KMS-11 (cell line): ENCODE data around the gene COX7A1.

Experiments
- H2AFZ ChIP-seq: fragments of 200-600 bp; sonication (generic); 2 replicates; pipeline ENCODE4 v1.6.1; 2016; ENCODE audit warnings: antibody characterized with exemption, mixed run types, low read depth
- H3K27ac ChIP-seq: fragments of 200-600 bp; sonication (generic); 2 replicates; pipeline ENCODE4 v1.6.1; 2016; ENCODE audit warnings: mild to moderate bottlenecking, mixed run types
- H3K27me3 ChIP-seq: fragments of 200-600 bp; sonication (generic); 2 replicates; pipeline ENCODE4 v1.6.1; 2017; ENCODE audit warnings: mild to moderate bottlenecking, low read depth, mixed run types, moderate library complexity; ENCODE audit not compliant: insufficient read depth
- H3K36me3 ChIP-seq: fragments of 200-600 bp; sonication (generic); 2 replicates; pipeline ENCODE4 v1.6.1; 2017; ENCODE audit warnings: mild to moderate bottlenecking, mixed run types; ENCODE audit not compliant: insufficient read depth
- H3K4me1 ChIP-seq: fragments of 200-600 bp; sonication (generic); 2 replicates; pipeline ENCODE4 v1.6.1; 2016; ENCODE audit warnings: mild to moderate bottlenecking, low read depth, mixed run types; ENCODE audit not compliant: poor library complexity, severe bottlenecking
- H3K4me2 ChIP-seq: fragments of 200-600 bp; sonication (generic); 2 replicates; pipeline ENCODE4 v1.7.0; 2016; ENCODE audit warnings: mild to moderate bottlenecking, mixed run types
- H3K4me3 ChIP-seq: fragments of 200-600 bp; sonication (generic); IDR thresholded peaks from 2 replicates; pipeline ENCODE4 v1.6.1; 2017; ENCODE audit warnings: low read depth, low read length, mixed read lengths; ENCODE audit not compliant: insufficient read depth
- H3K79me2 ChIP-seq: fragments of 200-600 bp; sonication (generic); 2 replicates; pipeline ENCODE4 v1.6.1; 2016; ENCODE audit warnings: low read depth, mixed run types; ENCODE audit not compliant: insufficient read depth
- H3K9ac ChIP-seq: fragments of 200-600 bp; sonication (generic); 2 replicates; pipeline ENCODE4 v1.6.1; 2016; ENCODE audit warnings: mild to moderate bottlenecking, mixed run types
- H4K20me1 ChIP-seq: fragments of 200-600 bp; sonication (generic); 2 replicates; pipeline ENCODE4 v1.6.1; 2016; ENCODE audit warnings: mild to moderate bottlenecking, mixed run types; ENCODE audit not compliant: insufficient read depth
- TF ChIP-seq, protein P1 (sequence below): fragments of 200-600 bp; sonication (generic); conservative IDR thresholded peaks from 2 replicates; pipeline ENCODE4 v1.6.1; 2017; ENCODE audit warnings: low read depth, mild to moderate bottlenecking, antibody characterized with exemption, low read length, moderate library complexity, mixed read lengths

COX7A1 gene

DNA sequence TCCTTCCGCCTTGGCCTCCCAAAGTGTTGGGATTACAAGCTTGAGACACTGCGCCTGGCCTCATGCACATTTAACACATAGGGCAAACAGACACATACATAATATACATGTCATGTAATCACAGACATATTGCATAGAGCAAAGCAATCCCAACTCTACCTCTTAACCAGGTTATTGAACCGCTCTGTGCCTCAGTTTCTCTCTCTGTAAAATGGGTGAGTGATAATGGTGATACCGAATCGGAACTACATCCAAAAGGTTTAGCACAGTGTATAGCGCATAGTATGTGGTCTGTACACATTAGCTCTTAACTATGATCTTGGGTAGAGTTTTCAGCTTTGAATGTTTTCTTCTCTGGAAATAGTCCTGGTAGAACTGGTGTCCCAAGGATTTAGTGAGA is 7.6 kb downstream of the COX7A1 start:
- Histone ChIP-seq H3K79me2 (peaks cover 18% of the 10 kb centered on the region; the same call in 1 of the 2 replicates), H3K36me3 (peaks cover 4% of the 10 kb centered on the region; the same call in 1 of the 2 replicates), H3K4me1 (peaks cover 8% of the 10 kb centered on the region), H2AFZ (no peak overlapping the region), H3K27ac (no peak overlapping the region), H3K4me2 (no peak overlapping the region), H4K20me1 (no peaks in the 10 kb centered on the region), H3K9ac (no peak overlapping the region), H3K27me3 (no peaks in the 10 kb centered on the region), H3K4me3 (no peak overlapping the region)
- TF ChIP-seq, protein P1, sequence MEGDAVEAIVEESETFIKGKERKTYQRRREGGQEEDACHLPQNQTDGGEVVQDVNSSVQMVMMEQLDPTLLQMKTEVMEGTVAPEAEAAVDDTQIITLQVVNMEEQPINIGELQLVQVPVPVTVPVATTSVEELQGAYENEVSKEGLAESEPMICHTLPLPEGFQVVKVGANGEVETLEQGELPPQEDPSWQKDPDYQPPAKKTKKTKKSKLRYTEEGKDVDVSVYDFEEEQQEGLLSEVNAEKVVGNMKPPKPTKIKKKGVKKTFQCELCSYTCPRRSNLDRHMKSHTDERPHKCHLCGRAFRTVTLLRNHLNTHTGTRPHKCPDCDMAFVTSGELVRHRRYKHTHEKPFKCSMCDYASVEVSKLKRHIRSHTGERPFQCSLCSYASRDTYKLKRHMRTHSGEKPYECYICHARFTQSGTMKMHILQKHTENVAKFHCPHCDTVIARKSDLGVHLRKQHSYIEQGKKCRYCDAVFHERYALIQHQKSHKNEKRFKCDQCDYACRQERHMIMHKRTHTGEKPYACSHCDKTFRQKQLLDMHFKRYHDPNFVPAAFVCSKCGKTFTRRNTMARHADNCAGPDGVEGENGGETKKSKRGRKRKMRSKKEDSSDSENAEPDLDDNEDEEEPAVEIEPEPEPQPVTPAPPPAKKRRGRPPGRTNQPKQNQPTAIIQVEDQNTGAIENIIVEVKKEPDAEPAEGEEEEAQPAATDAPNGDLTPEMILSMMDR = no peak

DNA sequence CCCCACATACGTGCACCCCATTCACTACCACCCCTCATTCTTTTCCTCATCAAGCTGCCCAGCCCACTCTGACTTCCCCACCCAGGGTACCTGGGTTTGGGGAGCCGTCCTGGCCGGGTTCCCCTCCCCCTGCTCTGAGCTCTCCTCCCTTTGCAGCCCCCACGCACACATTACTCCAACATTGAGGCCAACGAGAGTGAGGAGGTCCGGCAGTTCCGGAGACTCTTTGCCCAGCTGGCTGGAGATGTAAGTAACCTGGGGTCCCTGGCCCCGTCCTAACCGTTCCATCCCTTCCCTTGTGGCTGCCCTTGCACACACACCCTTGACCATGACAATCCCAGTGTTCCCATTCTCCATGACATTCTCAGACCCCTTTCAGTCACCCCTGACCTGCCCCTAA is 9.8 kb downstream of the COX7A1 start:
- H3K79me2 ChIP-seq = peaks cover 18% of the 10 kb centered on the region; the same call in 1 of the 2 replicates
- no peaks in the 10 kb centered on the region for H3K27me3 ChIP-seq
- H3K36me3 ChIP-seq = peaks cover 4% of the 10 kb centered on the region; the same call in 1 of the 2 replicates
- no peaks in the 10 kb centered on the region for H4K20me1 ChIP-seq
- H3K27ac ChIP-seq = no peak overlapping the region
- H3K4me1 ChIP-seq = peaks cover 27% of the 10 kb centered on the region
- no peak overlapping the region for H3K4me2 ChIP-seq
- H3K9ac ChIP-seq = no peak overlapping the region
- TF ChIP-seq, protein P1 = no peak
- no peak overlapping the region for H3K4me3 ChIP-seq
- no peak overlapping the region for H2AFZ ChIP-seq

DNA sequence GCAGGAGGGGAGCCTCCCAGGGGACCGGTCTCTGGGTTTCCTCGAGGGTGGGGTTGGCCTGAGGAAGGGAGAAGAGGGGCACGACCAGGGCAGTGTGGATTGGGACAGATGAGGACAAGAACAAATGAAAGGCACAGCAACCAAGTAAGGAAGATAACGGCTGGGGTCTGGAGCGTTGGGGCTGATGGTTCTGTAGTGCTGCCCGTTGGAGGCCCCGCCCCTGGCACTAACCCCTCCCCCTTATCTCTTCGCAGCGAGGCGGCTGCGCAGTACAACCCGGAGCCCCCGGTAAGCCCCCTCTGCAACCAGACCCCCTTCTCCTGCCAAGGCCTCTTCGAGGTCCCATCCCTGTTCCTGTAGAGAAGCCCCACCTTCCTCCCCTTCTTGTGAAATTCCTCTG is 10.2 kb downstream of the COX7A1 start:
- TF ChIP-seq, protein P1 = no peak
- H3K4me2 ChIP-seq = no peak overlapping the region; the same call in 1 of the 2 replicates
- peaks cover 32% of the 10 kb centered on the region for H3K4me1 ChIP-seq
- no peaks in the 10 kb centered on the region for H3K27me3 ChIP-seq
- H3K79me2 ChIP-seq = peaks cover 18% of the 10 kb centered on the region; the same call in 1 of the 2 replicates
- H3K9ac ChIP-seq = no peak overlapping the region
- H4K20me1 ChIP-seq = no peaks in the 10 kb centered on the region
- H2AFZ ChIP-seq = no peak overlapping the region
- H3K36me3 ChIP-seq = peaks cover 4% of the 10 kb centered on the region; the same call in 1 of the 2 replicates
- no peak overlapping the region for H3K4me3 ChIP-seq
- no peak overlapping the region for H3K27ac ChIP-seq

DNA sequence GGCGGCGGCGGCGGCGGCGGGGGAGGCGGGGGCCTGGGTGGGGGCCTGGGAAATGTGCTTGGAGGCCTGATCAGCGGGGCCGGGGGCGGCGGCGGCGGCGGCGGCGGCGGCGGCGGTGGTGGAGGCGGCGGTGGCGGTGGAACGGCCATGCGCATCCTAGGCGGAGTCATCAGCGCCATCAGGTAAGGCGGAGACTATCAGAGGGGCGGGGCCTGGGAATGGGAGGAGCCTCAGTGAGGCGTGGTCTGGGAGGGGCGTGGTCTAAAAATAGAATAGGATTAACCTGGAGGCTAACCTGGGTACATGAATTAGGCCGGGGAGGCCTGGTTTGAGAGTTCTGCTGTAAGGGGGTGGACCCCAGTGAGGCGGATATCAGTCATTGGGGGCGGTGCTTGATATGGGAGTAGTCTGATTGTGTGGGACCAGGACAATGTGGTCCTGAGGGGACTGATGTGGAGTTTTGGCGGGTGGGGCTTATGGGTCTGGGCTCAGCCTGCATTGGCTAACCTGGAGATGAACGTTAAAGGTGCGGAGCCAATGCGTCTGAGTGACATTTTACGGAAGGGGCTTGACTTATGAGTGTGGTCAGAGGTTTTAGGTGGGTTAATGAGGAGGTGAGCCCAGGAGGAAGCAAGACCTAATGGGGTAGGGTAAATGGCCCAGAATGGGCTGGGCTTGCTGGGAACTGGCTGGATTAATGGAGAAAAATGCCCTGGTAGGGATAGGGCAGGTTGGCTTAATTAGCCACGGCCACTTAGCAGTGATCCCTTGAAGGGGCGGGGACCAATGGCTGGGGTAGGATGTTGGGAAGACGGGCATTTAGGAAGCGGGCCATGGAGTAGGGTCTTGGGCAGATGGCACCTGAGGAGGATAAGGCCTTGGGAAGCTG is 11.0 kb downstream of the COX7A1 start:
- Histone ChIP-seq H3K79me2 (peaks cover 18% of the 10 kb centered on the region; the same call in 1 of the 2 replicates), H3K4me2 (peak overlapping the region; percentile 93), H3K9ac (peak overlapping the region; percentile 91; the same call in 1 of the 2 replicates), H4K20me1 (no peaks in the 10 kb centered on the region), H3K4me1 (peaks cover 36% of the 10 kb centered on the region), H3K36me3 (peaks cover 4% of the 10 kb centered on the region; the same call in 1 of the 2 replicates), H3K27me3 (no peaks in the 10 kb centered on the region), H3K4me3 (no peak overlapping the region), H3K27ac (peak overlapping the region; percentile 88; the same call in 1 of the 2 replicates), H2AFZ (no peak overlapping the region)
- TF ChIP-seq, protein P1 = no peak
